Measurements from ENCODE around the gene GRK3.

The GRK3 gene

DNA sequence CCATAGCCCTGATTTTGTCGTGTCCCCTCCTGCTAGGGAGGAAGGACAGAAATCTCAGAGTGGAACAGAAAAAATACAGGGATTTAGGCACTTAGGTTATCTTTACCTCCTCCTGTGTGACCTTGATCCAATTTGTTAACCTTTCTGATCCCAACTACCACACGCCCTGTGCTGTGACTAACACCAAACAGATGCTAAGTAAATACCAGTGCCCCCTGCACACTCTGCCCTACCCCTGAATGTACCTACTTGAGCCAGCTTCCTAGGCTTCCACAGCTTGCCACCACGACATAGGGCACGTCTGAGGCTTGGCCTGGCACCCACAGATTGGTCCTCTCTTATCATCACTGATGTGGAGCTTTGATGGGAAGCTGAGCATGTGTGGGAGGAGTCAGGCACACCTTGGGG lies 186.7 kb downstream of the GRK3 start:
- DNase-seq (ENCODE audit: low read depth in 2 of 2, low spot score in 1 of 2) = no peak

DNA sequence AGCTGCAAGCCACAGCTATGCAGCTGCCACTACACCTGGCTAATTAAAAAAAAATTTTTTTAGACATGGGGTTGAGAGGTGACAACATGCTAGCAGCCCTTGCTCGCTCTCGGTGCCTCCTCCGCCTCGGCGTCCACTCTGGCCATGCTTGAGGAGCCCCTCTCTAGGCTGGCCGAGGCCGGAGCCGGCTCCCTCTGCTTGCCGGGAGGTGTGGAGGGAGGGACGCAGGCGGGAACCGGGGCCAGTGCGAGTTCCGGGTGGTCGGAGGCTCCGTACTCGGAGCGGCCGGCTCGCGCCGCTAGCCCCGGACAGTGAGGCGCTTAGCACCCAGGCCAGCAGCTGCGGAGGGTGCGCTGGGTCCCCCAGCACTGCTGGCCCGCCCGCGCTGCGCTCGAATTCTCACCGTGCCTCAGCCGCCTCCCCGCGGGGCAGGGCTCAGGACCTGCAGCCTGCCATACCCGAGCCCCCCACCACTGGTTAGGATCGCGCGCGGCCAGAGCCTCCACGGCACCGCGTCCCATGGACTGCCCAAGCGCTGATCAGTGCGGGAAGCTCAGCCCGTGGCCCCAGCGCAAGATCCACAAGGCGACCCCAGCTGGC lies 188.2 kb downstream of the GRK3 start:
- DNase-seq (ENCODE audit: low read depth in 2 of 2, low spot score in 1 of 2) = no peak

DNA sequence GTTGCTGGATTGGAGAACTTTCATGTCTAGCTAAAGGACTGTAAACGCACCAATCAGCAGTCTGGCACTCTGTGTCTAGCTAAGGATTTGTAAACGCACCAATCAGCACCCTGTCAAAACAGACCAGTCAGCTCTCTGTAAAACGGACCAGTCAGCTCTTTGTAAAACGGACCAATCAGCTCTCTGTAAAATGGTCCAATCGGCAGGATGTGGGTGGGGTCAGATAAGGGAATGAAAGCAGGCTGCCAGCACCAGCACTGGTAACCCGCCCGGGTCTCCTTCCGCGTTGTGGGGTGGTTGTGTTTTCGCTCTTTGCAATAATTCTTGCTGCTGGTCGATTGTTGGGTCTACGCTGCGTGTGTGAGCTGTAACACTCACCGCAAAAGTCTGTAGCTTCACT lies 188.8 kb downstream of the GRK3 start:
- no peak for DNase-seq (ENCODE audit: low read depth in 2 of 2, low spot score in 1 of 2)

DNA sequence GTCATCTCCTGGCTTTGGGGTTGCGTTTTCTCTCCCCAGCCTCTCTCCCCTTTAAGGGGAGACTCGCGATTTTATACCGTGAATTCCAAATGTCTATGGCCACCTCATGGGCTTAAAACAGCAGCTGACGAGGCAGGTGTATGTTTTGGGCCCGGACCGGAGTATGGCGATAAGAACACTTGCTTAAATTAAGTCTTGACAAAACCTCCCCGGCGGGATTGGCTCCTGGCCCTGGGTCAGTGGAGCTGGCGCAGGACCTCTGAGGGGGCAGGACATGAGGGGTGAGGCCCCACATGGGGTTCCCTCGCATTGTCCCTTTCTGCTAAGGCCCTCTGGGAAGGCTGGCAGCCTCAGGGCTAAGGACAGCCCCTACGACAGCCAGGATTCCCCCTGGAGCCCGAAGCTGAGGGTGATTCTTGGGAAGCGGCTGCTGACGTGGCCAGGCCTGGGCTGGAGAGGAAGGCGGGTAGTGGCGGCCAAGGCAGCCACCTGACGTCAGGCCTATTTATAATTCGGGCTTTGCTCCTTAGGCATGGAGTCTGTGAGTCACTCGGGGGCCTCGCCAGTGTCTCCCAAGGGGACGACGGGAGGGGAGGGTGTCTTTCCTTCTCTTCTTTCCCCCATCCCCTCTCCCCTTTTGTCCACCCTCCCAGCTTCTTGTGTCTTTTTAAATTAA lies 190.2 kb downstream of the GRK3 start:
- DNase-seq (ENCODE audit: low read depth in 2 of 2, low spot score in 1 of 2) = no peak

- DNase-seq (ENCODE audit: low read depth in 2 of 2, low spot score in 1 of 2) = no peak
Observed at GRCh38 chr22:25757686-25758085, 193.2 kb downstream of the GRK3 start.

- no peak for DNase-seq (ENCODE audit: low read depth in 2 of 2, low spot score in 1 of 2)
Observed at GRCh38 chr22:25758316-25758715, 193.8 kb downstream of the GRK3 start.

- no peak for DNase-seq (ENCODE audit: low read depth in 2 of 2, low spot score in 1 of 2)
Observed at GRCh38 chr22:25759825-25760231, 195.4 kb downstream of the GRK3 start.

- DNase-seq (ENCODE audit: low read depth in 2 of 2, low spot score in 1 of 2) = no peak
Observed at GRCh38 chr22:25760294-25760693, 195.8 kb downstream of the GRK3 start.

DNA sequence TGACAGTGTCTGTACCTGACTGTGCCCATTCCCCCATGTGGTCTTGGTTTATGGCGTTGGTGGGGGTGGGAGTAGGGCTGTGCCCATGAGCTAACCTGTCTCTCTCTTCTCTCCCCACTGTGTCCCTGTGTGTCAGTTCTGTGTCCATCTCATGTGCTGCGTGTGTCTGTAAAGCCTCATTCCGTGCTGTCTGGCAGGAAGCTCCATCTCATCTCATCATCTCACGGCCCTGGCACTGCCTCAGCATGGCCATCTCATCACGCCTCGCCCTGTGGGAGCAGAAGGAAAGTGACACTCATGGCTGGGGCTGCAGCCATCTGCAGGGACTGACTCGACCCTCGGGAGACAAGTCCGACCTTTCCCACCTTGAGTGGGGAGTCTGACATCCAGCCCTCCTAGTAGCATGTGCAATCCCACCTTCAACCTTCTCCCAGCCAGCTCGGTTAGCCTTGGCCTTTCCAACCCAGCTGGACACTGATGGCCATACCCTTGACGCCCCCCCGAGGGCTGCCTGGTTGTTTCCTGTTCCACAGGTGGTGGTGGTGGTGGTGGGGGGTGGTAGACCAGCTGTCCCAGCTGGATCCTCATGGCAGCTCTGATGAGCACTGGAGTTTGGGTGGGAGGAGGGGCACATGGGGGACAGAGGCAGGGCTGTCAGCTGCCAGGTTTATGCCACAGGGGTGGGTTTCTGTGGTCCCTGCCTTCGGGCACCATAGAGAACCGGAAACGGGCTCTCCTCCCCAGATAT lies 196.5 kb downstream of the GRK3 start:
- no peak for DNase-seq (ENCODE audit: low read depth in 2 of 2, low spot score in 1 of 2)

DNA sequence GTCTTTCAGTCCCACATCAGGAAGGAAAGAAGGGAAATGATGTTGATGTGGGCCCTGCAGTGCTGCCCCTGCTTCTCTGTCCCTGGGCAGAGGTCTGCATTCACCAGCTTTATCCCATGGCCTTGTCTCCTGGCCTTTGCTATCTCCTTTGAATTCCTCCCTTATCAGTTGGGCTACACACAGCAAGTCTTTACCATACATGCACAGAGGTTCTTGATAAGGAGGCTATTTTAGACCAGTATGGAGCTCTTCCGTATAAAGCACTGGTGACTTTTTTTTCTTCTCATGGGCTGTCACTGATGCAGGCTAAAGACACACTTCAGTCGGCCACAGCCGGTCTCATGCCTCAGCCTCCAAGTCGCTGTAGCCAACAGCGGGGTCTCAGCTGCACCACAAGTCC lies 197.7 kb downstream of the GRK3 start:
- no peak for DNase-seq (ENCODE audit: low read depth in 2 of 2, low spot score in 1 of 2)

- no peak for DNase-seq (ENCODE audit: low read depth in 2 of 2, low spot score in 1 of 2)
Observed at GRCh38 chr22:25763239-25763777, 198.8 kb downstream of the GRK3 start.

GRCh38 chr22:25764270-25765015 lies 200.0 kb downstream of the GRK3 start:
- no peak for DNase-seq (ENCODE audit: low read depth in 2 of 2, low spot score in 1 of 2)

DNA sequence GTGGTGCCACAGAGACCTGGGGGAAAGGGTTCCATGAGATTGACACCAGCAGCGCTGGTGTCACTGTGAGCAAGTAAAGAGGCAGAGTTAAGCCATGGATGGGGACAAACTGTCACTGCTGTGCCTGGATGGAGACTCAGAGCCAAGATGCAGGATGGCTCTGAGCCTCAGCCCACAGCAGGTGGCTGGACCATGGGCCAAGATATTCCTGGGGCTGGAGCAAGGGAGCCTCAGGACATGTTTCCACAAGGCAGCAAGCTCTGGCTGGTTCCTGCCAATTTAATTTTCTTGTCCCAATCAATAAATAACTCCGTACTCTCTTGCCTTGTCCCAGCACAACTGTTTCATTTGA lies 200.5 kb downstream of the GRK3 start:
- DNase-seq (ENCODE audit: low read depth in 2 of 2, low spot score in 1 of 2) = no peak

DNA sequence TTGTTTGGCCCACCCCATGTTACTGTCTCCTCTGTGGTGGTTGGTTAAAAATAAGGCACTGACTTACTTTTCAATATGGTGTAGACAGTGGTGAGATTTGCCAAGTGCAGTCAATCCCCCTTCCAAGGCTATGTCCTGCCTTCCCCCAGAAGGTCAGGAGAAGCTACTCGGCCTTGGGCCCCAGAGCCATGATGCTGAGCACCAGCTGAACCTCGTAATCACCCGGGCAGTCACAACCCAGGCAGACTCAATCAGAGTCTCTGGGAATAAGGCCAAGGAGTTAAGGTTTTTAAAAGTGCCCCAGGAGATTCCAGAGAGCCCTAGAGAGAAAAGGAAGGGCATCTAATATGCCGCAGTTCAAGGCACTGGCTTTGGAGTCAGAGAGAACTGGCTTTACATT lies 201.3 kb downstream of the GRK3 start:
- no peak for DNase-seq (ENCODE audit: low read depth in 2 of 2, low spot score in 1 of 2)

DNA sequence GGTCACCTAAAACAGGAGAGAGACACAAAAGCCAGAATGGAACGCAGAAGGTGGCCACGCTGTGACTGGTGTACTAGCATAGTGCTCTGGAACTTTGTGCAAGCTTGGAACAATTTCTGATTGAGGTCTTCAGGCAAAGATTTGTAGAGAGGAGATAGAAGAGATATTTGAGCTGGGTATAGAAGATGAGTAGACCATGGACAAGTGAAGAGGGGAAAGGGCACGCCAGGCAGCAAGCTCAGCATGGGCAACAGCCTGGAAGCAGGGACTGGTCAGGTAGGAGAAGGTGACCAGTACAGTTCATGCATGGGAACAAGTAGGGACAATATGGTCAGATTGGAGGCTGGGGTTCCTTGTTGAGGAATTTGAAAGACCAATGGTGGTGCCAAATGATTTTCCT lies 201.9 kb downstream of the GRK3 start:
- DNase-seq (ENCODE audit: low read depth in 2 of 2, low spot score in 1 of 2) = no peak

DNA sequence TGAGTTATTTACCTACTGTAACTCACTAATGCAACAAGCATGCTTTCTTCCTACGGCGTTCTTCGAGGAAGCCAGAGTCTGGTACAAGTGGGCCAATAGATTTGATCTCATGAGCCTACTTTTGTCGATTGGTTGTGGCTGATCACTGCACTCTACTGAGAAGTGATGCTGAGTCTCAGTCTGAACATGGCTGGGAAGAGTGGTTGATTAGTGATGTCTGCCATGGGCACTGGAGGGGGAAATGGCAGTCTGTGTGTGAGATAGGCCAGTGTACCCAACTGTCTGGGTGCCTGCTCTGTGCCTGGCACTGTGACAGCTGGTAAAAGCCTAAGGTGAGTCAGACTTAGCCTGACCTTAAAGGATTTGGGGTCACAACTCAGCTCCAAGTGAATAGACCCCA lies 205.9 kb downstream of the GRK3 start:
- DNase-seq (ENCODE audit: low read depth in 2 of 2, low spot score in 1 of 2) = no peak

GRCh38 chr22:25772288-25772687 lies 207.8 kb downstream of the GRK3 start:
- no peak for DNase-seq (ENCODE audit: low read depth in 2 of 2, low spot score in 1 of 2)

DNA sequence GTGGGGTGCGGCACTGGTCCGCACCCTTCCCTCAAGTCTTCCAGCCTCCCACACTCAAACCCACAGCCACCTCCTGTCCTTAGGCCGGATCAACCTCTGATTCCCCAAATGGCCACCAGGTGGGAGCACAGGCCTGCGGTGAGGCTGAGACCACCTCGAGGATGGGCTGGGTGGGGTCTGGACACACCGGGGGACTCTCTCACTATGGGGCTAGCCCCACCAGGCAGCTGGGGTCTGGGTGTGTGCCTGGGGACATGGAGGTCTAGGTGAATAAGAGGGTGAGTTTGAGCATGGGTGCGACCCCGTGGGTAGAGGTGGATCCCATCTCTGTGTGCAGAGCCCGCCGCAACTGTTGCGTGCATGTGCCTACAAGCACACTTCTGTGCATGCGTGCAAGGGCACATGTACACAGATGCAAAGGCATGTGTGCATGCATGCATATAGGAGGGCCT lies 210.1 kb downstream of the GRK3 start:
- DNase-seq (ENCODE audit: low read depth in 2 of 2, low spot score in 1 of 2) = no peak

DNA sequence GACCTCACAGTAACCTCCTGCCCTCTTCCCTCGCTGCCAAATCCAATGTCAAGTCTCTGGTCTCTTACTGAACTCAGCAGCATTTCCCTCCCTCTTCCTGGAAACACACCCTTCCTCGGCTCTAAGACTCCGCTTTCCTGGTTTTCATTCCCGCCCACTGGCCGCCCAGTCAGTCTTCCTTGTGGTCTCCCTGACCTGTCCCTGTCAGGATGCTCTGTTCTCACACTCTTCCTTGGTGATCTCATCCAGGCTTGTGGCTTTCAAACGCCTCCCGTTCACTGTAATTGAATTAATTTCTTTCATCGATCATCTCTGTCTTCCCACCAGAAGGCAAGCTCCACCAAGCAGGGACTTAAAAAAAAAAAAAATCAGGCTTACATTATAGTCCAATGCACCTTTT lies 211.1 kb downstream of the GRK3 start:
- DNase-seq (ENCODE audit: low read depth in 2 of 2, low spot score in 1 of 2) = no peak

DNA sequence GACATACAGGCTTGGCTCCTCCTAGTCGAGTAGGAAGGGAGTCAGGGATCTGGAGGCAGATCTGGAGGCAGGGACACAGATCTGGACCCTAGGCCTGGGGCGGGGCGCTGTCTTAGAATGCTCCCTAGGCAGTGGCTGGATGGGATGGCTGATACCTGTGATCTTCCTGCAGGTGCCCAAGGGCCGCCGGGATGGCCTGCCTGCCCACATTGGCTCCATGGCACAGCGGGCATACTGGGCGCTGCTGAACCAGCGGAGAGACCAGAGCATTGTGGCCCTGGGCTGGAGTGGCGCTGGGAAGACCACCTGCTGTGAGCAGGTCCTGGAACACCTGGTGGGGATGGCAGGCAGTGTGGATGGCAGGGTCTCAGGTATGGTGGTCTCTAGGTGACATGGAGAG lies 212.9 kb downstream of the GRK3 start:
- no peak for DNase-seq (ENCODE audit: low read depth in 2 of 2, low spot score in 1 of 2)

DNA sequence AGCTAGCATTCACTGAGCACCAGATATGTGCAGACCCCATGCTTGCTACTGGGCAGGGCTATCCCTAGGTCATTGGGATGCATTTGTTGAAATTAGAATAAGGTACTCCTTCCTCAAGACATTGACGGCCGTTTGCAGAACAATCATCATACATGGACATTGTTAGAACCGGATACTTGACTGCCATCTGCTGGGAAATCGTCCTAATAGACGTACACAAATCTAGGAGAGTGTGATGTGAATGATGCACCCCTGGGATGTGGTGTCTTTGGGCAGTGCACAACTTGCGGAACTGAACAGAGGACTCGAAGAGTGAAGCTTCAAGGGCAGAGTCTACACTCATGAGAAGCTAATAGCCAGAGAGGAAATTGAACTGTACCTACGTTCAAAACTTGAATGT lies 213.4 kb downstream of the GRK3 start:
- DNase-seq (ENCODE audit: low read depth in 2 of 2, low spot score in 1 of 2) = no peak

All from stimulated activated CD8-positive, alpha-beta memory T cell treated with anti-CD3 and anti-CD28 coated beads, Interleukin-4, amount 100 ng/mL, for 1 hour (primary cell).